GM15510 (cell line): ENCODE data around the gene CORO1C.

Experiments
- POLR2A ChIP-seq: IDR thresholded peaks from 3 replicates; pipeline ENCODE4 v1.6.1; 2011; ENCODE audit warnings: borderline replicate concordance; ENCODE audit not compliant: insufficient read length; ENCODE audit errors: extremely low read depth

The CORO1C gene

GRCh38 chr12:108614639-108615038 is 116.7 kb downstream of the CORO1C start:
- TF ChIP-seq POLR2A = no peak

- no peak for TF ChIP-seq POLR2A
Observed at GRCh38 chr12:108614041-108614440, 117.3 kb downstream of the CORO1C start.

DNA sequence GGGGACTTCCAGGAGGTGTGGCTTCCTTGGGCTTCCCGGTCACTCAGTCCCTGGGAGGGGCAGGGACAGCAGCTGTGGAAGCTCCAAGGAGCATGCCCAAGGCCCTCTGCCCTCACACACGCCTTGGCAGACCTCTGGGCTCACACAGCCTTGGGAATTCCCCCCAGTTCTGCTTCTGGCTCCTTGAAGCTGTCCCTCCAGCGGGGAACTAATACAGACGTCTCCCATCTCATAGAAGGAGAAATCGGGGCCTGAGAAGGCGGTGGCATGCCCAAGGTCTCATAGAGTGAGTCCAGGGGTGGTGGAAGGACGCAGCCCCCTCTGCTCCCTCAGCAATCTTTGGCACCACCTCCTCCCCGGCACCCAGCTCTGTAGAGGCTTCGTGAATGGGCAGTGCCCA is 117.8 kb downstream of the CORO1C start:
- TF ChIP-seq POLR2A = no peak

DNA sequence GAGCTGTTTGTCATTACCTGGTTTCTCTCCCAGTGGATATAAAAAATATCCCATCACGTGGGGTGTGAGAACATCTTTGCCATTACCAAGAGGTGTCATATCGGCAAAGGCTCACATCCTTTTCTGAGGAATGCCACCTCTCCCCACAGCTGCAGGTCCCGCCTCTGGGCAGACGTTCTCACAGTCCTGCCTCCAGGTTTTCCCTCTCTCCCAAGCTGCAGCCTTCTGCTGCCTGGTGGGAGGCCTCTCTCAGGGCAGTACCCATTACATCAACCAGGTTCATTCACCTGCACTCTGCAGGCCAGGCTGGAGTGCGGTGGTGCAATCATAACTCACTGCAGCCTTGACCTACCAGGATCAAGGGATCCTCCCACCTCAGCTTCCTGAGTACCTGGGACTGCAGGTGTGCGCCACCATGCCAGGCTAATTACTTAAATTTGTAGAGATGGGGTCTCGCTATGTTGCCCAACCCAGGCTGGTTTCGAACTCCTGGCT is 118.5 kb downstream of the CORO1C start:
- TF ChIP-seq POLR2A = no peak

- TF ChIP-seq POLR2A = no peak
Observed at GRCh38 chr12:108611884-108612415, 119.4 kb downstream of the CORO1C start.

- TF ChIP-seq POLR2A = no peak
Observed at GRCh38 chr12:108610856-108611605, 120.3 kb downstream of the CORO1C start.

DNA sequence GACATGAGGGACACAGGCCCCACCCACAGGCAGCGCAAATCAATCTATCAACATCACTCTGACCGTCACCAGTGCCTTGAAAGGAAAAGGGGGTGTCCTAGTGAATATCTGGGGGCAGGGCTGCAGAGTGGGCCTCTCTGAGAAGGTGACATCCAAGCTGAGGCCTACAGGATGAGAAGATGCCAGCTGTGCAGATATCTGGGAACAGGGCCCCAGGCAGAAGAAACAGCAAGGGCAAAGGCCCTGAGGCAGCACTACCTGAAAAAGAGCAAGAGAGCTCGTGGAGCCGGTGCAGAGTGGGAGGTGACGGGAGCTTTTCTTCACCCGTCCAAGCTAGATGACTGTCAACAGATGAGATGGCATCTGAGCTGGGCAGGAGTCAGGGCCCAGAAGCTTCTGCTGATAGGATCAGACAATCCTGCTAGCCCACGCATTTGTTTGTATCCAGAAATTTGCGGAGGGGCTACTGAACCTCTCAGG is 120.9 kb downstream of the CORO1C start:
- no peak for TF ChIP-seq POLR2A

GRCh38 chr12:108609537-108610335 is 121.6 kb downstream of the CORO1C start:
- TF ChIP-seq POLR2A = no peak

- no peak for TF ChIP-seq POLR2A
Observed at GRCh38 chr12:108608616-108609015, 122.7 kb downstream of the CORO1C start.

DNA sequence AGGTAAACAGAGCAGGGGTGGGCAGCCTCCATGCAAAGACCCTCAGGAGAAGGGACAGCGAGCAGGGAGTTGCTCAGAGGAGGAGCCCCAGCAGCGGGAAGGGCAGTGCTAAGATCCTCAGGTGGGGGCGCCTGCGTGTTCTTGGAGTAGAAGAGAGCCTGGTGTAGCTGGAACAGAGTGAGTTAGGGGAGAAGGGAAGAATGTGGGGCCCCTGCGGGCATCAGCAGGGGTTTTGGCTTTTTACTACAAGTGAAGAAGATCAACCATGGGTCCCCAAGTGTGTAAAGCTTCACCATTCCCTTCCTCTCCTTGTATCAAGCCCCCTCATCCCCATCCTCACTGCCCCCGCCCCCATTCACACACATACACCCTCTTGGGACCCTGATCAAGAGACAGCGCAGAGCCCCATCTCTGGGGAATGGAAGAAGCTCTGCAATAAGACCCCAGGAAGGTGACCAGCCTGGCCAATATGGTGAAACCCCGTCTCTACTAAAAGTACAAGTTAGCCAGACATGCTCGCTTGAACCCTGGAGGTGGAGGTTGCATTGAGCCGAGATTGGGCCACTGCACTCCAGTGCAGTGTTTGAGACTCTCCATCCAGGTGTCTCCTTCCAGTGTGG is 123.2 kb downstream of the CORO1C start:
- no peak for TF ChIP-seq POLR2A

GRCh38 chr12:108606492-108606891 is 124.8 kb downstream of the CORO1C start:
- TF ChIP-seq POLR2A = no peak

DNA sequence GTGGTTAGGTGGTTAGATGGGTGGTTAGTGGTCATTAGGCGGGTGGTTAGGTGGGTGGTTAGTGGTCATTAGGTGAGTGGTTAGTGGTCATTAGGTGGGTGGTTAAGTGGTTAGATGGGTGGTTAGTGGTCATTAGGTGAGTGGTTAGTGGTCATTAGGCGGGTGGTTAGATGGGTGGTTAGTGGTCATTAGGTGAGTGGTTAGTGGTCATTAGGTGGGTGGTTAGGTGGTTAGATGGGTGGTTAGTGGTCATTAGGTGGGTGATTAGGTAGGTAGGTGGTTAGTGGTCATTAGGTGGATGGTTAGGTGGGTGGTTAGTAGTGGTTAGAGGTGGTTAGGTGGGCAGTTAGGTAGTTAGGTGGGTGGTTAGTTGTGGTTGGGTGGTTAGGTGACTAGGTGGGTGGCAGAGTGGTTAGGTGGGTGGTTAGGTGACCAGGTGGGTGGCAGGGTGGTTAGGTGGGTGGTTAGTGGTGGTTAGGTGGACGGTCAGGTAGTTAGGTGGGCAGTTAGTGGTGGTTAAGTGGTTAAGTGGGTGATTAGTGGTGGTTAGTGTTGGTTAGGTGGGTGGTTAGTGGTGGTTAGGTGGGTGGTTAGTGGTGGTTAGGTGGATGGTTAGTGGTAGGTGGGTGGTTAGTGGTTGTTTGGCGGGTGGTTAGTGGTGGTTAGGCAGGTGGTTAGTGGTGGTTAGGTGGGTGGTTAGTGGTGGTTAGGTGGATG is 125.5 kb downstream of the CORO1C start:
- TF ChIP-seq POLR2A = no peak

DNA sequence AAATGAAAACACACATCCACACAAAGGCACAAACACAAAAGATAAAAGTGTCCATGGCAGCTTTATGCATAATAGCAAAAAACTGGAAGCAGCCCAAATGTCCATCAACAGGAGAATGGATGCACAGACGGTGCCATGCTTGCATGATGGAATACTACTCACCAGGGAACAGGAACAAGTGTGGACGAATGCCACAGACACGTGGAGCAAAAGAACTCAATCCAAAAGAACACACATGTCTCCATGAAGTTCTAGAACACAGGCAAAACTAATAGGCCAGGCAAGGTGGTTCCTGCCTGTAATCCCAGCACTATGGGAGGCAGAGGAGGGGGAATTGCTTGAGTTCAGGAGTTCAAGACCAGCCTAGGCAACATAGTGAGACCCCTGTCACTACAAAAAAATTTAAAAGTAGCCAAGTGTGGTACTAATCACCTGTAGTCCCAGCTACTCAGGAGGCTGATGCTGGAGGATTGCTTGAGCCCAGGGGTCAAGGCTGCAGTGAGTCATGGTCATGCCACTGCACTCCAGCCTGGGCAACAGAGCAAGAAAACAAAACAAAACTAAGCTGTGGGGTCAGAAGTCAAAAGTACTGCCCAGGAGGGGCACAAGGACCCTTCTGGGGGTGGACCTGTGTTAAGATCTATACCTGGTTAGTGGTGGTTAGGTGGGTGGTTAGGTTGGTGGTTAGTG is 126.2 kb downstream of the CORO1C start:
- TF ChIP-seq POLR2A = no peak

DNA sequence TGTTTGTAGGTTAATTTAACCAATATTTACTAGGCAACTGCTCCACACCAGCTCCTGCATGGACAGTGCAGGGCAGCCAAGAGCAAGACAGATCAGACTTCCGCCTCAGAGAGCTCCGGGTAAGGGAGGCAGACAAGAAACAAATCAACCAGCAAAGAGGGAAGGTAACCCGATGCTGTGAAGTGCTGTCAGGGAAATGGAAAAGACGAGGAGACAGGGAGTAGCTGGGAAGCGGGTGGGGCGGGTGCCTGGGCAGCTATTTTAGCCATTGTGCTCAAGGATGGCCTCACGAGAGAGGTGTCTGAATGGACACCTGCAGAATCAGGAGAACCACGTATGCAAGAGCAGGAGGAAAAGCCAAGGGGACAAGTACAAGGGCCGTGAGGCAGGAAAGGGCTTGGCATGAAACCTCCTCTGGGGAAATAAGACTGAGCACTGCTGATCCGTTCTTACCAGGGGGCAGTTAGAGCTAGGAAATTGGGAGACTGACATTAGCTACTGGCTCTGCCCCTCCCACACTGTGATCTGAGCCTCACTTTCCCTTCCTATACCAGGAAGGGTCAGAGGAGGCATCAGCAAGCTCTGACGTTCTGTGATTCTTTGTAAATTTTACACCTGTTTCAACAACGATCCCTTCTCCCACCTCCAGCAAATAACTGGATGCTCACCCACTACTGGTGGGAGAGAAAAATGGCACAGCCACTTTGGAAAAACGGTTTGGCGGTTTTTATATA is 126.9 kb downstream of the CORO1C start:
- TF ChIP-seq POLR2A = no peak

- no peak for TF ChIP-seq POLR2A
Observed at GRCh38 chr12:108603743-108604142, 127.6 kb downstream of the CORO1C start.
